ENCODE data around the gene ASPSCR1.

Gene ASPSCR1

DNA sequence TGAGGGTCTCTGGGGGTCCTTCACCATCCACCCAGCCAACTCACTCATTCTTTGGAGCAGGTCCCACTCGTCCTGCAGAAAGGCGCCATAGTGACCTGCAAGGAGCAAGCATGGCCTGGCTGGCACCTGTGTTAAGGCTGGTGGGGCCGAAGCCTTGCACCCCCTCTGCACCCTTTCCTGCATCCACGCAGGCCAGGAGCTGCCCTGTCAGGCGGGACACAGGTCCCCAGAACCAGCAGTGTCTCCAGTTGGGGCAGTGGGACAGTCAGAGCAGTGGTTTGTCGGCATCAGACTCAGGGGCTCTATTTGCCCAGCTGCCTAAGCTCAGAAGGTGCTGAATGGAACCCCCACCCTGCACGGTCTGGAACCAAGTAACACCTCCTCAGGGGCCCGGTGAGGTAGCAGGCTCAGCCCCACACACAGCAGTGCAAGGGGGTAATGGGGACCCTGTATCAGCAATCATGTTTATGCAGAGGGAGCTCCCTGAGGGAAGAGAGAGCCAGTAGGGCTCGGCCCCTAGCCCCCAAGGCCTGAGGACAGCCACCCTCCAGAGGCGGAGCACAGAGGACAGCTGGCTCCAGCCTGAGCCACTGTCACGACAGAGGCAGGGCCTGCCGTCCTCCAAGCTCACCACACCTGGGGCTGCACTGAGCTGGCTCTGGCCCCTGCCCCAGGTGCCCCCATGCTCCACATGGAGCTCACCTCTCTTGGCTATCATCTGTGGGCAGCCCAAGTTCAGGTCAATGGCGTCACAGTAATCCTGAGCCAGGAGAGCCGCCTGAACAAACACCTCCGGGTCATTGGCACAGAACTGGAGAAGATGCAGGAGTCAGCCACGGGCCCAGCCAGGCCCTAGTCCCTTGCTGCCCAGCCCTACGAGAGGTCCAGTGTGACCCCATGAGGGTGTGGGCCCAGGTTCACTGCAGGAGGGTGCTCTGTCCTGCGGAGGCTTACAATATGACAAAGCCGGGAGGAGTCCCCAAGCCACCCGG, 86.3 kb downstream of the ASPSCR1 start:
- in situ Hi-C loops (cut with HindIII; ENCODE audit: low sequenced_read_pairs): no loop called here

- in situ Hi-C loops (cut with HindIII; ENCODE audit: low sequenced_read_pairs): no loop called here
Measured at GRCh38 chr17:82064433-82065192, 87.2 kb downstream of the ASPSCR1 start.

- in situ Hi-C loops (cut with HindIII; ENCODE audit: low sequenced_read_pairs): no loop called here
Measured at GRCh38 chr17:82065193-82065637, 87.8 kb downstream of the ASPSCR1 start.

DNA sequence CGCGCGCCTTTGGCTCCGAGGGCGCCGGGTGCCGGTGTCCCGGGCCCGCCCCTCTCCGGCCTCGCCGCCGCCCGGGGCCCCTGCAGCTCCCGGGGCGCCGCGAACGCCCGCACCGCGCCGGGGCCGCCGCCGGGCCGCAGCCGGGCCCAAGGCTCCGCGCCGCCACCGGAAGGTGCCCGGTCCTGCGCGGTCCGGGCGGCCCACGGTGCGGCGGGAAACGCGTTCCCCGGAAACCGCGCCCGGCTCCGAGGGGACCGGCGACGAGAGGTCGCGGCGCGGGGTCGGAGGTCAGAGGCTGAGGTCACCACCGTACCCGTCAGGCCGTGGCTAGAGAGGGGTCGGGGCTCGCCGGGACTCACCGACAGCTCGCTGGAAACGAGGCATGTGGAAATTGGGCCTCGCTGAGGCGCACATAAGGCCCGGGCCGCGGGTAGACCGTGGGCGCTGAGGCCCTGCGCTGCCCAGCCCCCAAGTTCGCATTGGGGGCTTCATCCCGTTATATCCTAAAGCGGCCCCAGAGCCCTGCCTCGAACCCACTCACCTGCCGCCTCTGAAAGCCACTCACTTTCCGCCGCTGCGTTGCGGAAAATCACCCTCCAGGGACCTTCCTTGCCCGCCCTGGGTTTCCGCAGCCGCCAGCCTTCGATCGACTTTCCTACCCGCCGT, 88.3 kb downstream of the ASPSCR1 start, which contains the start of gene DUS1L:
Gene DUS1L, minus strand, starts transcription at position 167 of the 666 bp plus-strand sequence. CDS start 745 bp downstream, outside the sequence.
- in situ Hi-C loops (cut with HindIII; ENCODE audit: low sequenced_read_pairs): no loop called here
